ENCODE measurements around the gene FRMD4A. TPM values are rescaled to one million over a fixed set of nuclear protein-coding genes. Genes with fewer than 3 reads are reported as not detected.

FRMD4A gene
- total RNA-seq, 1 experiment from 2014 or later, result 19.6 TPM

- no peak overlapping the region for H3K27ac Mint-ChIP-seq
- H3K4ac ChIP-seq (ENCODE audit: low read depth, low read length), result no peak overlapping the region
- H3K9me3 ChIP-seq (ENCODE audit: control insufficient read depth, low read depth, low read length), result no peaks in the 10 kb centered on the region
- H3K4me1 ChIP-seq (ENCODE audit: insufficient read depth, low read length), result no peaks in the 10 kb centered on the region; the same call in 1 of the 2 replicates
- no peak overlapping the region for H2BK120ac ChIP-seq (ENCODE audit: low read depth, low read length, poor library complexity, severe bottlenecking)
- no peak overlapping the region for H2BK12ac ChIP-seq (ENCODE audit: insufficient read length, low read depth, low read length)
- H4K8ac ChIP-seq (replicated peaks; ENCODE audit: insufficient read length, low read depth, low read length), result no peak overlapping the region
- H3K27ac ChIP-seq (ENCODE audit: insufficient read length, low read depth, low read length), result no peak overlapping the region
- TF ChIP-seq, protein P1, sequence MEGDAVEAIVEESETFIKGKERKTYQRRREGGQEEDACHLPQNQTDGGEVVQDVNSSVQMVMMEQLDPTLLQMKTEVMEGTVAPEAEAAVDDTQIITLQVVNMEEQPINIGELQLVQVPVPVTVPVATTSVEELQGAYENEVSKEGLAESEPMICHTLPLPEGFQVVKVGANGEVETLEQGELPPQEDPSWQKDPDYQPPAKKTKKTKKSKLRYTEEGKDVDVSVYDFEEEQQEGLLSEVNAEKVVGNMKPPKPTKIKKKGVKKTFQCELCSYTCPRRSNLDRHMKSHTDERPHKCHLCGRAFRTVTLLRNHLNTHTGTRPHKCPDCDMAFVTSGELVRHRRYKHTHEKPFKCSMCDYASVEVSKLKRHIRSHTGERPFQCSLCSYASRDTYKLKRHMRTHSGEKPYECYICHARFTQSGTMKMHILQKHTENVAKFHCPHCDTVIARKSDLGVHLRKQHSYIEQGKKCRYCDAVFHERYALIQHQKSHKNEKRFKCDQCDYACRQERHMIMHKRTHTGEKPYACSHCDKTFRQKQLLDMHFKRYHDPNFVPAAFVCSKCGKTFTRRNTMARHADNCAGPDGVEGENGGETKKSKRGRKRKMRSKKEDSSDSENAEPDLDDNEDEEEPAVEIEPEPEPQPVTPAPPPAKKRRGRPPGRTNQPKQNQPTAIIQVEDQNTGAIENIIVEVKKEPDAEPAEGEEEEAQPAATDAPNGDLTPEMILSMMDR (conservative IDR thresholded peaks at IDR 0.05), result no peak
- no peaks in the 10 kb centered on the region for H3K9me3 Mint-ChIP-seq
- no peak overlapping the region for H3K9ac ChIP-seq (ENCODE audit: extremely low read depth, insufficient read length, low read length)
- H3K14ac ChIP-seq (ENCODE audit: insufficient read depth, low read length), result no peak overlapping the region
- no peaks in the 10 kb centered on the region for H4K20me1 ChIP-seq (ENCODE audit: control insufficient read depth, insufficient read depth, insufficient read length)
- H3K56ac ChIP-seq (ENCODE audit: insufficient read length, low read depth, low read length), result no peak overlapping the region
- no peaks in the 10 kb centered on the region for H3K36me3 Mint-ChIP-seq (ENCODE audit: insufficient read depth in 1 of 3, low read depth in 3 of 3)
- no peak overlapping the region for H4K91ac ChIP-seq (ENCODE audit: insufficient read length, low read depth, low read length)
- H2BK5ac ChIP-seq (ENCODE audit: insufficient read length, low read length), result no peak overlapping the region
- no peak overlapping the region for H2AK5ac ChIP-seq (ENCODE audit: insufficient read length, low read length)
- peaks cover 4 to 5% of the 10 kb centered on the region in 2 experiments; a peak in 3 of 4 replicates for H3K4me1 Mint-ChIP-seq
- no peak overlapping the region for H2BK15ac ChIP-seq (ENCODE audit: low read depth, low read length)
- no peak overlapping the region for H3K23ac ChIP-seq (ENCODE audit: insufficient read length, low read depth, low read length)
- no peak overlapping the region for H3K4me2 ChIP-seq (ENCODE audit: insufficient read depth, insufficient read length, low read length)
- H3K4me3 Mint-ChIP-seq, result no peak overlapping the region
- H3K79me2 ChIP-seq (ENCODE audit: insufficient read depth, low read length), result no peaks in the 10 kb centered on the region
- H3T11ph ChIP-seq (ENCODE audit: low read length), result no peak overlapping the region
- no peak for DNase-seq
- H3K79me1 ChIP-seq (ENCODE audit: insufficient read depth, low read depth, low read length, poor library complexity, severe bottlenecking), result no peaks in the 10 kb centered on the region
- no peaks in the 10 kb centered on the region for H3K27me3 ChIP-seq (ENCODE audit: insufficient read depth, low read length)
- WGBS (ENCODE audit: extremely low coverage, insufficient read length, low lambda C conversion rate), result no CpG with 5 or more reads among the region's 5 CpGs
- H4K5ac ChIP-seq (ENCODE audit: insufficient read length, low read depth, low read length), result no peak overlapping the region
- no peak overlapping the region for H3K18ac ChIP-seq (ENCODE audit: insufficient read length, low read depth, low read length)
- no peak overlapping the region for H2BK20ac ChIP-seq (ENCODE audit: low read depth, low read length, poor library complexity, severe bottlenecking)
- no peak overlapping the region for H2AFZ ChIP-seq (ENCODE audit: low read length)
- H3K27me3 Mint-ChIP-seq (ENCODE audit: low read depth), result no peaks in the 10 kb centered on the region; the same call in 1 of the 2 replicates
- no peaks in the 10 kb centered on the region for H3K23me2 ChIP-seq (ENCODE audit: insufficient read length, low read depth, low read length, poor library complexity, severe bottlenecking)
Observed at GRCh38 chr10:13913897-13914296, 416.8 kb downstream of the FRMD4A start.

Data from H9 (cell line).